GM21390 (cell line): ENCODE results near the gene TSSK6.

ENCODE experiments used
- ATAC-seq: cut with Tn5 transposase; IDR thresholded peaks from one replicate; pipeline ENCODE4 v1.9.1; 2021; ENCODE audit not compliant: unreplicated experiment

TSSK6 gene

DNA sequence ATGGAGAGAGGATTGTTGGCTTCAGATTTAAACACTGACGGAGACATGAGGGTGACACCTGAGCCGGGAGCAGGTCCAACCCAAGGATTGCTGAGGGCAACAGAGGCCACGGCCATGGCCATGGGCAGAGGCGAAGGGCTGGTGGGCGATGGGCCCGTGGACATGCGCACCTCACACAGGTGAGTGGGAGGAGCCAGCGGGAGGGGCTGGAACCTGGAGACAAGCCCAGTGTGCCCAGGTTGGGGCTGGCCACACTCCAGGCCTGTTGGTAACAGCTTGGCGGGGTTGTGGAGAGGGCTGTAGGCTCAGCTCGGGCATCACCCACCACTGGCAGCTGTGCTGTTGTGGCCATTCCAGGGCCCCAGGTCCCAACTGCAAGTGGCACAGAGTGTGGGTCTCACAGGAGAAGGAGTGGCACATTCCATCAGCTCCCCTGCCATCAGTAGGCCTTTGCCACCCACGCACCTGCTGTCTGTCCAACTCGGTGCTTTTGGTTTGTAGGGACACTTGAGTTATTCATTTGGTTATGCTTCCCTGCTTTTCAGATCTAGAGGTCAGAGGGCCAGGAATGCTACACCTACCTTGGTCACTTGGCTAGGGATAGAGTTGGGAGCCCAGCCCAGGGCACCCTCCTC is 49.8 kb downstream of the TSSK6 start:
- no peak for ATAC-seq

DNA sequence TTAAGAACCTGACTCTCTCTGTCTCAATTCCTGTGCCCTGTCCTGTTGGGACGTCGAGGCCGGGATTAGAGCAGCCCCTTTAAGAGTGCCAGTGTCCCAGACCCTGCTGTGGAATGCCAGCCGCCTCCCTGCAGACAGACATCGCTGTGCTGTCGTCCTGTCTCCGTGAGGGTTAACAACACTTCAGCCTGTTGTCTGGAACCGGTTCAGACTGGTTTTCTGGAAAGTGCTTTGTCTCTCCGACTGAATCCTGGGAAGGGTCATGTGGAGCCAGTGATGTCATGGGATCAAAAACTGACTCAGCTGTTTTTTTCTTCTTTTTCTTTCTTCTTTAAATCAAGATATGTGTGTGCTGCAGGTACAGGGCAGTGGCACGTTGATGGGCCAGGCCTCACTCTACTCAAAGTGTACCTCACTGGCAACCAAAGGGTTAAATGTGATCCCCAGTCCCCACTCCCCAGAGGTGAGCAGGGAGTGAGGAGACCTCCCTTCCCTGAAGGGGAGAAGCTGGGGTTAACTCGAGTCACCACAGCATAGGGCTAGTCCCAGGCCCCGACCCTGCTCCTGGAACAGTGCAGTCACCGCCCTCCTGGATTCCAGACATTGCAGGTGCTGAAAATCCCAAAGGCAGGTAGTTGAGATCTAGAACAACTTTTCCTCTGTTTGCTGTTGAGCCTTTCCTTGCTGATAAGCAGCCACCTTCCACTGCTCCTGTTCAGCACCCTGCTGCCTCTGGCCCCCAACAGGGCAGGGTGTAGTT is 50.8 kb downstream of the TSSK6 start:
- no peak for ATAC-seq
